HEK293 (cell line): ENCODE data around the gene SYDE1.
"Not testable (repeated sequence)": the region's sequence is repeated elsewhere in the genome, so short reads cannot be mapped to it uniquely, and the experiment has no call there.

Experiments
- YY1 ChIP-seq: fragments of 450-650 bp; formaldehyde crosslinking; IDR thresholded peaks from 2 replicates; pipeline ENCODE4 v1.5.1; 2018; ENCODE audit warnings: missing biosample characterization, missing genetic modification characterization
- ZNF19 ChIP-seq: fragments of 450-650 bp; formaldehyde crosslinking; IDR thresholded peaks from 2 replicates; pipeline ENCODE4; 2016; ENCODE audit warnings: missing biosample characterization, missing genetic modification characterization, low read depth
- ZNF530 ChIP-seq: fragments of 450-650 bp; formaldehyde crosslinking; IDR thresholded peaks from 2 replicates; pipeline ENCODE4 v1.5.1; 2016; ENCODE audit warnings: low read depth, missing biosample characterization, missing genetic modification characterization
- ZNF610 ChIP-seq: fragments of 450-650 bp; formaldehyde crosslinking; IDR thresholded peaks from 2 replicates; pipeline ENCODE4 v1.5.1; 2016; ENCODE audit warnings: missing biosample characterization, missing genetic modification characterization, borderline replicate concordance
- ZNF792 ChIP-seq: fragments of 450-650 bp; formaldehyde crosslinking; IDR thresholded peaks from 2 replicates; pipeline ENCODE4 v1.5.1; 2016; ENCODE audit warnings: missing biosample characterization, missing genetic modification characterization
- TF ChIP-seq, protein P1 (sequence below): fragments of 450-650 bp; formaldehyde crosslinking; IDR thresholded peaks from 2 replicates; pipeline ENCODE4 v1.5.1; 2016; ENCODE audit warnings: missing biosample characterization, missing genetic modification characterization

DNA sequence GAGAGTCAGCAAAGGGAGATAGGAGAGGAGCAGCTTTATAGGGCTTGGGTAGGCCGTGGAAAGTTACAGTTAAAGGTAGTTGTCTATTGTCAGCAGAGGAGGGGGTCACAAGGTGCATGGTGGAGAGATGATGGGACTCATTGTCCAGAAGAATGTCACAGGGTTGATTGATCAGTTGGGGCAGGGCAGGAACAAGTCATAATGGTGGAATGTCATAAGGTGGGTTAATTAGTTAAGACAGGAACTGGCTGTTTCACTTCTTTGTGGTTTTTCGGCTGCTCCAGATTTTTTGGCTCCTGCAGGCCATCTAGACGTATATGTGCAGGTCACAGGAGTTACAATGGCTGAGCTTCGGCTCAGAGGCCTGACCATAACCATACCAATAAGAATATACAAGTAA lies 36.8 kb upstream of the SYDE1 start:
- not testable (repeated sequence) for TF ChIP-seq ZNF792 (tag by site-specific recombination); ZNF610 (tag by site-specific recombination); ZNF530; ZNF19 (tag by site-specific recombination); YY1 (tag by site-specific recombination)
- TF ChIP-seq, protein P1, sequence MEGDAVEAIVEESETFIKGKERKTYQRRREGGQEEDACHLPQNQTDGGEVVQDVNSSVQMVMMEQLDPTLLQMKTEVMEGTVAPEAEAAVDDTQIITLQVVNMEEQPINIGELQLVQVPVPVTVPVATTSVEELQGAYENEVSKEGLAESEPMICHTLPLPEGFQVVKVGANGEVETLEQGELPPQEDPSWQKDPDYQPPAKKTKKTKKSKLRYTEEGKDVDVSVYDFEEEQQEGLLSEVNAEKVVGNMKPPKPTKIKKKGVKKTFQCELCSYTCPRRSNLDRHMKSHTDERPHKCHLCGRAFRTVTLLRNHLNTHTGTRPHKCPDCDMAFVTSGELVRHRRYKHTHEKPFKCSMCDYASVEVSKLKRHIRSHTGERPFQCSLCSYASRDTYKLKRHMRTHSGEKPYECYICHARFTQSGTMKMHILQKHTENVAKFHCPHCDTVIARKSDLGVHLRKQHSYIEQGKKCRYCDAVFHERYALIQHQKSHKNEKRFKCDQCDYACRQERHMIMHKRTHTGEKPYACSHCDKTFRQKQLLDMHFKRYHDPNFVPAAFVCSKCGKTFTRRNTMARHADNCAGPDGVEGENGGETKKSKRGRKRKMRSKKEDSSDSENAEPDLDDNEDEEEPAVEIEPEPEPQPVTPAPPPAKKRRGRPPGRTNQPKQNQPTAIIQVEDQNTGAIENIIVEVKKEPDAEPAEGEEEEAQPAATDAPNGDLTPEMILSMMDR: not testable (repeated sequence)
